ENCODE results near the gene MCF2L2.

The MCF2L2 gene

DNA sequence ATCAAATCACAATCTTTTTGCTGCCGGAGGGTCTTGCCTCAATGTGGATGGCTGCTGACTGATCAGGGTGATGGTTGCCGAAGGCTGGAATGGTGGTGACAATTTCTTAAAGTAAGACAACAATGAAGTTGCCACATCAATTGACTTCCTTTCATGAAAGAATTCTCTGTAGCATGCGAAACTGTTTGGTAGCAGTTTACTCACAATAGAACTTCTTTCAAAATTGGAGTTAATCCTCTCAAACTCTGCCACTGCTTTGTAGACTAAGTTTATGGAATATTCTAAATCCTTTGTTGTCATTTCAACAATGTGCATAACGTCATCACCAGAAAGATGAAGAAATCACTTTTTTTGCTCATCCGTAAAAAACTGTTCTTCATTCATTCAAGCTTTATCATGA, 109.5 kb downstream of the MCF2L2 start:
- no peak for DNase-seq

GRCh38 chr3:183317886-183318865, 110.2 kb downstream of the MCF2L2 start:
- no peak for DNase-seq

DNA sequence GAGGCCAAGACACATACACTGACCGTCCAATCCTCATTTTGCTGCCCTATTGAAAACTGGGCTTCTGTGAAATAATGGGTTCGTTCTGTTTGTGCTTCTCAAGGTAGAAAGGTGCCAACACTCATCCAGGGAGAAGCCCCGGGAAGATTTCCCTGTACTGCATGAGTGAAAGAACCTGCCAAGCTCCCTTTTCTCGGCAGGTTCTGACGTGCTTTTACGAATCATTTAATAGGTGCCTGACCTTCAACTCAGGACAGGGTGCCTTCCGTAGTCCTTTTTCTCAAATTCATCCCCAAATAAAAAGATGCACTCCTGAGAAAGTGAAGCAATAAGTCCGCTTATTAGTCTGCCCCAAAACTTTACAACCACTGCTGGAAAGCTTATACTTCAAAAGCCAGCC, 111.1 kb downstream of the MCF2L2 start:
- DNase-seq: no peak

DNA sequence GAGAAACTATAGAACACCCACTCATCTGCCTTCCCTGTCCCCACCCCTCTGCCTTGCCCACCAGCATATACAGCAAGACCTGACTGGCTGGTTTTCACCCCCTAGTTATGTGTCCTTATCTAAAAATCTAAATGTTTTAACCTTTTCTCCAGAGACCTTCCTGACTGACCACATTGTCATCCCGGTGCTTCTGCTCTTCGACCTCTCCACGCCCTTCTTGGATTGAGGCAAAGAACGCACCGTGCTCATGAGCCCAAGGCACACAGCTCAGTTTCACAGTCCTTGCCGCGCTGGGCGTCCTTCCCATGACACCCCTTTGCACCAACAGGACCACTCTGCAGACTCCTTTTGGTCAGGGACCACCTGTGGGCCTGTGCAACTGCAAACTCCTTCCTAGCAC, 112.7 kb downstream of the MCF2L2 start:
- DNase-seq: no peak

GRCh38 chr3:183313764-183314163, 114.7 kb downstream of the MCF2L2 start:
- no peak for DNase-seq

DNA sequence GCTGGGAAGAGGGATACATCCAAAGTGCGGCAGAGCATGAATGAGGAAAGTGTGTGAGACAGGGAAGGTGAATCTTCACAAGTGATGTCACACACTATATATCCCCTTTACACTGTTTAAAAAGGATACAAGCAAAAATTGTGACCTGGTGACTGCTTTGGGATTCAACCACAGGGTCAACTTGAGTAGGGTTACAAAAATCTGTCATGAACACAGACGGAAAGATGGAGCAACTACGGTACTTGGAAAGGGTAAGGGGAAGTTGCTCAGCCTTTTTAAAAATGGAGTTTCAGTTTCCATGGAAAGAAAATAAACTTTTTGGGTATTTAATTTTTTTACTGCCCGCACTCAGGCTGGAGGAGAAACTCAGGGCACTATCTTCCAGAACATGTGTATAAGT, 115.1 kb downstream of the MCF2L2 start:
- no peak for DNase-seq

- no peak for DNase-seq
These were observed 116.0 kb downstream of the MCF2L2 start for GRCh38 chr3:183312433-183312832.

GRCh38 chr3:183310936-183311335, 117.5 kb downstream of the MCF2L2 start:
- no peak for DNase-seq

- DNase-seq: no peak
These were observed 119.1 kb downstream of the MCF2L2 start for GRCh38 chr3:183309276-183309675.

- no peak for DNase-seq
These were observed 119.7 kb downstream of the MCF2L2 start for GRCh38 chr3:183308751-183309150.

DNA sequence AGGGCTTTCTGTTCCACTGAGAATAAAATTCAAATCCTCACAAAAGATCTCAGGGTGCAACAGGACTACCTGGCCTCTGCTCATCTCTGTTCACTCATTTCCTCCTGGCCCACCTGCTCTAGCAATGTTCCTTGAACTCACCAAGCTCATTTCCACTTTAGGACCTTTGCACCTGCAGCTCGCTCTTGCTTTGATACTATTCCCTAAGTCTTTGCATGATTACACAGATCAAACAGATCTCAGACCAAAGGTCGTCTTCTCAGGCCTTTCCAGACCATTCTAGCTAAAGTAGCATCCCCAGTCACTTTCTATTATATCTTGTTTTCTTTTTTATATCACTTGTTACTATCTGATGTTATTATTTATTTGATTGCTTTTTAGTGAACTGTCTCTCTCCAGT, 120.7 kb downstream of the MCF2L2 start:
- no peak for DNase-seq

DNA sequence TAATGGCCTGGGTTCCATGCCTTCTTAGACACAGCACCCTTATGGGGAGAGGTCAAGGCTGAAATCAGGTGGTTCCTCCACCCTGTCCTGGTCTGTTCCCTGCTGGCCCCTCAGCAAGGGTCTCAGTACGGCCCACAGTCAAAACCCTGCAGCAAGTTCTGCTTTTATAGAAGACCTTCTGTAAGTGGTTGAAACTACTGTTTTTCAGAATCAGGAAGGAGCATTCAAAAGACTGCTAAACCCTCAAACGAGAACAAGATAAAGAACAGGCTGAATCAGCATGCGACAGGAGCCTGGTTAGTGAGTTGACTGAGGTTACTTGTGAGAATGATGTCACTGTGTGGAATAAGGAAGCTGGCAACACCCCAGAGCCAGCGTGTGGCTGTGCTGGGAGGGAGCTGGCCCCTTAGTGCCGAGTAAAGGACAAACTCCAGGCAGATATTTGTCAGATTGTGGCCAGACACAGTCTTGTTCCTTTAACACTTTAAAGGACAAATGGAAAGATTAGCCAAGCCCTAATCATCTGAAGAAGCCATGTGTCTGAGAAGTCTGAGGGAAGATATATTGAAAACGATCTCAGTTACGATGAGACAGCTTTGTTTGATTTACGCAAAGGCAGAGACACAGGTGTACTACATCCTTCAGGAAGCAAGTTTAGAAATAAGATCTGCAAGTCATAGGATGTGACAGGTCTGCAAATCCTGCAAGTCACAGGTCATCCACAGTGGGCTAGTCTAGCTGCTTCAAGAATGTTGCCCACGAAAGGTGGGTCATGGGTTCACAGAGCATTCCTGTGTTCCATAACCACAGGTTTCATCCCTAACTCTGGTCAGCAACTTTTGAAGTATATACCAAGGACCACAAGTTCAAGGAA, 121.4 kb downstream of the MCF2L2 start:
- peak; percentile 81 for DNase-seq

DNA sequence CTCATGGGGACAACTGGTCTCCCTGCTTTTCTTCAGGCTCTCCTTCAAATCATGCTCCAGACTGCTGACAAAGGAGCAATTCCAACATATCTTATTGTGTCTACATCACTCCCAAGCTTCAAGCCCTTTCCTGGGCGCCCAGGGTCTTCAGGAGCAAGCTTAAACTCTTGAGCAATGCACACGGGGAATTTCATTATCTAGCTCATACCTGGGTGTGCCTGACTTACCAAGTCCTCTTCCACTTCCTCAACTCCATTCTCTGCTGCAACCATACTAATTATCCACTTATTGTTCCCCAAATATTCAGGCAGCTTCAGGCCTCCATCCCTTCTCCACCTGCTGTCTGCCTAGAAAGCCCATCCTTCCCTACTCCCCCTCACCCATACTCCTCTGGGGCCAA, 124.7 kb downstream of the MCF2L2 start:
- DNase-seq: no peak

DNA sequence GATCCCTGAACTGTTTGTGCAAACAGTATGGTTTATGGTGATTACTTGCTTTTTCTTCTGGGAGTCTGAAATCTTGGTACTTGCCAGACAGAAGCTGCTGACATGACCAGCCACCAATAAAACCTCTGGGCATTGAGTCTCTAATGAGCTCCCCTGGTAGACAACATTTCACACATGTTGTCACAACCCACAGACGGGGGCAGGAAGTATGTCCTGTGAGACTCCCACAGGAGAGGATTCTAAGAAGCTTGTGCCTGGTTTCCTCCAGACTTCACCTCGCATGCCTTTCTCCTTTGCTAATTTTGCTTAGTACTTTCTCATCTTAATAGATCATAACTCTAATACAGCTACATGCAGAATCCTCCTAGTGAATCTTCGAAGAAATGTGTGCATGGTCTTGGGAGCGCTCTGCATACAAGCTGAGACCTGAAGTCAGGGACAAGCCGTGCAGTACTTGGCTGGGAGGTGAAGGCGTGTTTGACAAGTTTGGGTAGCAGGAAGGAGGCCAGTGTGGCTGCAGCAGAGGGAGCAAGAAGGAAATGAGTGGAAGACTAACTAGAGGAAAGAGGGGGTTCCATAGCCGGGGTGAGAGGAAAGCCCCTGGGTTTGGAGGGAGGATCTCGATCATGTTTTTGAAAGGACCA, 126.4 kb downstream of the MCF2L2 start:
- DNase-seq: no peak

DNA sequence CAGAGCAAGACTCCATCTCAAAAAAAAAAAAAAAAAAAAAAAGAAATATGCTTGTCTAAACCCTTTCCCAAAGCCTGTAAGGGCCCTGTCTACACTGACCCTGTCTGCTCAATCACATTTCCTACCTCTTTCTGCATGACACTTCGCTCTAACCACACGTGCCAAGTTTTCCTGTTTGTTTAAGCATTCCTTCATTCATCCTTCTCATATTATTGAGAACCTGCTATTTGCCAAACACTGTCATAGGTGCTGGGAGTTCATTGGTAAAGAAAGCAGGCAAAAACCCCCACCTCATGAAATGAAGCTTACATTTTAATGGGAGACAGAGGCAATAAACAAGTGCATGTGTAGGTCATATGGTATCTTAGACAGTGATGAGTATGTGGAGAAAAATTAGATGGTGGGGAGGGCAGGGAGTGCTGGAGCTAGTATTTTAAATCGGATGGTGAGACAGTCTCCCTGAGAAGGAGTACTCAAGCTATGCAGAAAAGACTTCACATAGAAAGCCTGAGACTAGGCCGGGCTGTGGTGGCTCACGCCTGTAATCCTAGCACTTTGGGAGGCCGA, 127.3 kb downstream of the MCF2L2 start:
- no peak for DNase-seq

DNA sequence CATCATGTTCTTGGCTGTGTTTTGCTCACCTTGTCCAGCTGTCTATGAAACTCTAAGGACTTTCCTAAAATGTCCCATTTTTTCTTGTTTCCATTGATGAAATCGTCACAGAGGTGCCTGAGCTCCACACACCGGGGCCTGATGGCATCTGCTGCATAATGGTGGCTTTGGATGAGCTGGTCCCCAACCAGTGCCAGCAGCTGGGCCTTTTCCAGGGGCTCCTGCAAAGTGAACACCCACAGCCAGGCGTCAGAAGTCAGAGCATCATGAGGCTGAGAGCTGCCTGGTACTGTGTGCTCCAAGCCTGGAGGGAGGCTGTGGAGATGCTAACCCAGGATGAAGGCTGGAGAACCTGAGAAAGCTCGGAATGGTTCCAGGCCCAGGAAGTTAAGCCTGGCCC, 128.4 kb downstream of the MCF2L2 start:
- DNase-seq: no peak

- DNase-seq: peak; percentile 67
These were observed 129.7 kb downstream of the MCF2L2 start for GRCh38 chr3:183298701-183299153.

DNA sequence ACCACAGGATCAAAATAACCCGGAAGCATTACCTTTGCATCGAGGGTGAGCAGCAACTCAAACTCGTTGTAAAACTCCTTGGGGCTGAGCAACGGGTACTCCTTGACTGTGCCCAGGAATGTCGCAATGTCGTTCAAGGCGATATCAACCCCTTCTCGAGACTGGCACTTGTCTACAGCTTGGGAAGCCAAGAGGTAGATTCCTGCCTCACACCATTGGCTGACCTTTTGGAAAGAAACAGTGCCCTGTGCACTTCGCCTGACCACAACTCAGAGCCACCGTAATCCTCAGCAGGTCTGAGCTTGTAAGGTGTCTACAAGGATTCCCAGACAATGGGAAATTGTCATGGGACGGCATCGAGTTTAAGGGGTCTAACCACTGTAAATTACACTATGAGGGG, 131.5 kb downstream of the MCF2L2 start:
- no peak for DNase-seq

GRCh38 chr3:183295211-183295610, 133.2 kb downstream of the MCF2L2 start:
- peak; percentile 38 for DNase-seq

- DNase-seq: no peak
These were observed 134.5 kb downstream of the MCF2L2 start for GRCh38 chr3:183293966-183294365.

- DNase-seq: no peak
These were observed 136.9 kb downstream of the MCF2L2 start for GRCh38 chr3:183291497-183292031.

- DNase-seq: no peak
These were observed 138.2 kb downstream of the MCF2L2 start for GRCh38 chr3:183290216-183290615.

DNA sequence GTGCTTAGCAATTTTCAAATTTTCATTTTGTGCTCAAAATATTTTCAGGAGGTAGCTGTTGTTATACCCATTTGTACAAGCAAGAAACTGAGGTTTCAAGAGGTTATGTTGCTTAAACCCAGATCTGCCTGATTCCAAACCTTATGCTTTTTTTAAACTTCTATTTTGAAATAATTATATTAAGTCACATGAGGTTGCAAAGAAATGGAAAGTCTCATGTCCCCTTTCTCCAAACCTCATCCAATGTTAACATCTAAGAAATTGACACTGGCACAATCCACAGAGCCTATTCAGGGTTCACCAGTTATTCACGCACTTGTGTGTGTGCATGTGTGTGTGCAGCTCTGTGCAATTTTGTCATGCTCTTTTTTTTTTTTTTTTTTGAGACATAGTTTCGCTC, 140.3 kb downstream of the MCF2L2 start:
- DNase-seq: no peak

Data from CD4-positive, alpha-beta T cell treated with Interleukin-15 for 1 hour (primary cell).